HEK293 (cell line): ENCODE results near the gene THEM4.

Experiments used
- SP2 ChIP-seq: fragments of 450-650 bp; formaldehyde crosslinking; IDR thresholded peaks from 2 replicates; pipeline ENCODE4 v1.5.1; 2016; ENCODE audit warnings: missing biosample characterization, missing genetic modification characterization
- YY1 ChIP-seq: fragments of 450-650 bp; formaldehyde crosslinking; IDR thresholded peaks from 2 replicates; pipeline ENCODE4 v1.5.1; 2018; ENCODE audit warnings: missing biosample characterization, missing genetic modification characterization
- ZNF114 ChIP-seq: fragments of 450-650 bp; formaldehyde crosslinking; IDR thresholded peaks from 2 replicates; pipeline ENCODE4 v1.5.0; 2017; ENCODE audit warnings: missing biosample characterization, missing genetic modification characterization
- ZNF211 ChIP-seq: fragments of 450-650 bp; formaldehyde crosslinking; IDR thresholded peaks from 2 replicates; pipeline ENCODE4 v1.5.1; 2016; ENCODE audit warnings: low read depth, missing biosample characterization, missing genetic modification characterization
- ZNF280C ChIP-seq: fragments of 450-650 bp; formaldehyde crosslinking; IDR thresholded peaks from 2 replicates; pipeline ENCODE4 v1.5.1; 2016; ENCODE audit warnings: missing biosample characterization, missing genetic modification characterization
- ZNF549 ChIP-seq: fragments of 450-650 bp; IDR thresholded peaks from 2 replicates; pipeline ENCODE4 v1.5.1; 2018; ENCODE audit warnings: missing biosample characterization, missing genetic modification characterization, mild to moderate bottlenecking, inconsistent platforms, moderate library complexity
- TF ChIP-seq, protein P1 (sequence below): fragments of 450-650 bp; formaldehyde crosslinking; IDR thresholded peaks from 2 replicates; pipeline ENCODE4 v1.5.1; 2016; ENCODE audit warnings: missing biosample characterization, missing genetic modification characterization
- TF ChIP-seq, protein P2 (sequence below): fragments of 450-650 bp; formaldehyde crosslinking; optimal IDR thresholded peaks from 2 replicates; pipeline ENCODE3; 2016; ENCODE audit warnings: missing biosample characterization, mild to moderate bottlenecking, missing genetic modification characterization

- TF ChIP-seq ZNF549 (tag by site-specific recombination): no peak
- TF ChIP-seq ZNF211: no peak
- TF ChIP-seq SP2 (tag by site-specific recombination): no peak
- TF ChIP-seq, protein P1, sequence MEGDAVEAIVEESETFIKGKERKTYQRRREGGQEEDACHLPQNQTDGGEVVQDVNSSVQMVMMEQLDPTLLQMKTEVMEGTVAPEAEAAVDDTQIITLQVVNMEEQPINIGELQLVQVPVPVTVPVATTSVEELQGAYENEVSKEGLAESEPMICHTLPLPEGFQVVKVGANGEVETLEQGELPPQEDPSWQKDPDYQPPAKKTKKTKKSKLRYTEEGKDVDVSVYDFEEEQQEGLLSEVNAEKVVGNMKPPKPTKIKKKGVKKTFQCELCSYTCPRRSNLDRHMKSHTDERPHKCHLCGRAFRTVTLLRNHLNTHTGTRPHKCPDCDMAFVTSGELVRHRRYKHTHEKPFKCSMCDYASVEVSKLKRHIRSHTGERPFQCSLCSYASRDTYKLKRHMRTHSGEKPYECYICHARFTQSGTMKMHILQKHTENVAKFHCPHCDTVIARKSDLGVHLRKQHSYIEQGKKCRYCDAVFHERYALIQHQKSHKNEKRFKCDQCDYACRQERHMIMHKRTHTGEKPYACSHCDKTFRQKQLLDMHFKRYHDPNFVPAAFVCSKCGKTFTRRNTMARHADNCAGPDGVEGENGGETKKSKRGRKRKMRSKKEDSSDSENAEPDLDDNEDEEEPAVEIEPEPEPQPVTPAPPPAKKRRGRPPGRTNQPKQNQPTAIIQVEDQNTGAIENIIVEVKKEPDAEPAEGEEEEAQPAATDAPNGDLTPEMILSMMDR (tag by site-specific recombination): no peak
- TF ChIP-seq YY1 (tag by site-specific recombination): no peak
- TF ChIP-seq ZNF114 (tag by site-specific recombination): no peak
- TF ChIP-seq ZNF280C (tag by site-specific recombination): no peak
- TF ChIP-seq, protein P2, sequence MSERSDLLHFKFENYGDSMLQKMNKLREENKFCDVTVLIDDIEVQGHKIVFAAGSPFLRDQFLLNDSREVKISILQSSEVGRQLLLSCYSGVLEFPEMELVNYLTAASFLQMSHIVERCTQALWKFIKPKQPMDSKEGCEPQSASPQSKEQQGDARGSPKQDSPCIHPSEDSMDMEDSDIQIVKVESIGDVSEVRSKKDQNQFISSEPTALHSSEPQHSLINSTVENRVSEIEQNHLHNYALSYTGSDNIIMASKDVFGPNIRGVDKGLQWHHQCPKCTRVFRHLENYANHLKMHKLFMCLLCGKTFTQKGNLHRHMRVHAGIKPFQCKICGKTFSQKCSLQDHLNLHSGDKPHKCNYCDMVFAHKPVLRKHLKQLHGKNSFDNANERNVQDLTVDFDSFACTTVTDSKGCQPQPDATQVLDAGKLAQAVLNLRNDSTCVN (tag by site-specific recombination): no peak
These were observed 71.5 kb downstream of the THEM4 start for GRCh38 chr1:151837884-151838221.
